OCI-LY1 (cell line): ENCODE results near the gene HAVCR1.

Experiments used
- CTCF ChIP-seq: fragments of 200-600 bp; sonication (generic), shearing (Covaris generic); IDR thresholded peaks from 2 replicates; pipeline ENCODE4 v1.5.1; 2017; ENCODE audit warnings: mild to moderate bottlenecking, antibody characterized with exemption, low read length, moderate library complexity, mixed read lengths
- EZH2 ChIP-seq: fragments of 200-600 bp; sonication (generic), shearing (Covaris generic); IDR thresholded peaks from 2 replicates; pipeline ENCODE4 v1.8.0; 2017; ENCODE audit warnings: borderline replicate concordance, mixed run types, mild to moderate bottlenecking, antibody characterized with exemption, low read length, moderate library complexity, mixed read lengths

GRCh38 chr5:157006262-157006661 lies 52.7 kb downstream of the HAVCR1 start:
- TF ChIP-seq CTCF (no peak), EZH2 (no peak)
